ENCODE measurements around the gene PASD1.

Gene PASD1

GRCh38 chrX:151697522-151697921 is 134.0 kb downstream of the PASD1 start:
- Histone ChIP-seq H3K27me3 (ENCODE audit: insufficient read depth, poor library complexity, severe bottlenecking) (no peaks in the 10 kb centered on the region), H3K27ac (ENCODE audit: poor library complexity, severe bottlenecking) (no peak overlapping the region), H3K4me1 (ENCODE audit: insufficient read depth, poor library complexity, severe bottlenecking) (no peaks in the 10 kb centered on the region), H3K36me3 (ENCODE audit: low read depth) (no peaks in the 10 kb centered on the region), H3K9me3 (ENCODE audit: severe bottlenecking) (no peaks in the 10 kb centered on the region), H3K4me3 (ENCODE audit: severe bottlenecking) (no peak overlapping the region)
- TF ChIP-seq, protein P1, sequence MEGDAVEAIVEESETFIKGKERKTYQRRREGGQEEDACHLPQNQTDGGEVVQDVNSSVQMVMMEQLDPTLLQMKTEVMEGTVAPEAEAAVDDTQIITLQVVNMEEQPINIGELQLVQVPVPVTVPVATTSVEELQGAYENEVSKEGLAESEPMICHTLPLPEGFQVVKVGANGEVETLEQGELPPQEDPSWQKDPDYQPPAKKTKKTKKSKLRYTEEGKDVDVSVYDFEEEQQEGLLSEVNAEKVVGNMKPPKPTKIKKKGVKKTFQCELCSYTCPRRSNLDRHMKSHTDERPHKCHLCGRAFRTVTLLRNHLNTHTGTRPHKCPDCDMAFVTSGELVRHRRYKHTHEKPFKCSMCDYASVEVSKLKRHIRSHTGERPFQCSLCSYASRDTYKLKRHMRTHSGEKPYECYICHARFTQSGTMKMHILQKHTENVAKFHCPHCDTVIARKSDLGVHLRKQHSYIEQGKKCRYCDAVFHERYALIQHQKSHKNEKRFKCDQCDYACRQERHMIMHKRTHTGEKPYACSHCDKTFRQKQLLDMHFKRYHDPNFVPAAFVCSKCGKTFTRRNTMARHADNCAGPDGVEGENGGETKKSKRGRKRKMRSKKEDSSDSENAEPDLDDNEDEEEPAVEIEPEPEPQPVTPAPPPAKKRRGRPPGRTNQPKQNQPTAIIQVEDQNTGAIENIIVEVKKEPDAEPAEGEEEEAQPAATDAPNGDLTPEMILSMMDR (IDR thresholded peaks at IDR 0.05; ENCODE audit: poor library complexity, severe bottlenecking), result no peak
- DNase-seq (ENCODE audit: low spot score) (no peak), ATAC-seq (ENCODE audit: low read depth) (no peak)

GRCh38 chrX:151698485-151698884 is 135.0 kb downstream of the PASD1 start:
- TF ChIP-seq, protein P1 (IDR thresholded peaks at IDR 0.05; ENCODE audit: poor library complexity, severe bottlenecking), result no peak
- Histone ChIP-seq H3K9me3 (ENCODE audit: severe bottlenecking) (no peaks in the 10 kb centered on the region), H3K36me3 (ENCODE audit: low read depth) (no peaks in the 10 kb centered on the region), H3K4me1 (ENCODE audit: insufficient read depth, poor library complexity, severe bottlenecking) (no peaks in the 10 kb centered on the region), H3K27me3 (ENCODE audit: insufficient read depth, poor library complexity, severe bottlenecking) (no peaks in the 10 kb centered on the region), H3K4me3 (ENCODE audit: severe bottlenecking) (no peak overlapping the region), H3K27ac (ENCODE audit: poor library complexity, severe bottlenecking) (no peak overlapping the region)
- DNase-seq (ENCODE audit: low spot score) (no peak), ATAC-seq (ENCODE audit: low read depth) (no peak)

GRCh38 chrX:151699746-151700145 is 136.3 kb downstream of the PASD1 start:
- DNase-seq (ENCODE audit: low spot score), result no peak
- no peak overlapping the region for H3K4me3 ChIP-seq (ENCODE audit: severe bottlenecking)
- no peaks in the 10 kb centered on the region for H3K27me3 ChIP-seq (ENCODE audit: insufficient read depth, poor library complexity, severe bottlenecking)
- ATAC-seq (ENCODE audit: low read depth), result no peak
- TF ChIP-seq, protein P1 (IDR thresholded peaks at IDR 0.05; ENCODE audit: poor library complexity, severe bottlenecking), result no peak
- H3K27ac ChIP-seq (ENCODE audit: poor library complexity, severe bottlenecking), result no peak overlapping the region
- no peaks in the 10 kb centered on the region for H3K36me3 ChIP-seq (ENCODE audit: low read depth)
- H3K9me3 ChIP-seq (ENCODE audit: severe bottlenecking), result no peaks in the 10 kb centered on the region
- no peaks in the 10 kb centered on the region for H3K4me1 ChIP-seq (ENCODE audit: insufficient read depth, poor library complexity, severe bottlenecking)

GRCh38 chrX:151700581-151700980 is 137.1 kb downstream of the PASD1 start:
- DNase-seq (ENCODE audit: low spot score), result no peak
- no peak for ATAC-seq (ENCODE audit: low read depth)
- Histone ChIP-seq H3K36me3 (ENCODE audit: low read depth) (no peaks in the 10 kb centered on the region), H3K9me3 (ENCODE audit: severe bottlenecking) (no peaks in the 10 kb centered on the region), H3K27ac (ENCODE audit: poor library complexity, severe bottlenecking) (no peak overlapping the region), H3K4me3 (ENCODE audit: severe bottlenecking) (no peak overlapping the region), H3K4me1 (ENCODE audit: insufficient read depth, poor library complexity, severe bottlenecking) (no peaks in the 10 kb centered on the region), H3K27me3 (ENCODE audit: insufficient read depth, poor library complexity, severe bottlenecking) (no peaks in the 10 kb centered on the region)
- TF ChIP-seq, protein P1 (IDR thresholded peaks at IDR 0.05; ENCODE audit: poor library complexity, severe bottlenecking), result no peak

GRCh38 chrX:151701071-151701470 is 137.6 kb downstream of the PASD1 start:
- Histone ChIP-seq H3K27ac (ENCODE audit: poor library complexity, severe bottlenecking) (no peak overlapping the region), H3K4me3 (ENCODE audit: severe bottlenecking) (no peak overlapping the region), H3K9me3 (ENCODE audit: severe bottlenecking) (no peaks in the 10 kb centered on the region), H3K27me3 (ENCODE audit: insufficient read depth, poor library complexity, severe bottlenecking) (no peaks in the 10 kb centered on the region), H3K36me3 (ENCODE audit: low read depth) (no peaks in the 10 kb centered on the region), H3K4me1 (ENCODE audit: insufficient read depth, poor library complexity, severe bottlenecking) (no peaks in the 10 kb centered on the region)
- TF ChIP-seq, protein P1 (IDR thresholded peaks at IDR 0.05; ENCODE audit: poor library complexity, severe bottlenecking), result no peak
- DNase-seq (ENCODE audit: low spot score), result no peak
- no peak for ATAC-seq (ENCODE audit: low read depth)
